ENCODE data around the gene OR52E2. TPM values are rescaled to one million over a fixed set of nuclear protein-coding genes. Genes with fewer than 3 reads are reported as not detected.
"Not testable (repeated sequence)": the region's sequence is repeated elsewhere in the genome, so short reads cannot be mapped to it uniquely, and the experiment has no call there.

OR52E2 gene
- total RNA-seq = not detected
- long read RNA-seq = 0 reads

GRCh38 chr11:5059391-5059790 is at the start of gene OR52E2:
OR52E2 (minus strand) TSS chr11:5059627; CDS start chr11:5059627, 0 bp downstream.
- intact Hi-C loops (cut with DNase I) = no loop called here
- ATAC-seq = no peak
- no peak for DNase-seq

- DNase-seq = no peak
- intact Hi-C loops (cut with DNase I) = no loop called here
These were observed 47.9 kb upstream of the OR52E2 start for GRCh38 chr11:5107285-5107684.

DNA sequence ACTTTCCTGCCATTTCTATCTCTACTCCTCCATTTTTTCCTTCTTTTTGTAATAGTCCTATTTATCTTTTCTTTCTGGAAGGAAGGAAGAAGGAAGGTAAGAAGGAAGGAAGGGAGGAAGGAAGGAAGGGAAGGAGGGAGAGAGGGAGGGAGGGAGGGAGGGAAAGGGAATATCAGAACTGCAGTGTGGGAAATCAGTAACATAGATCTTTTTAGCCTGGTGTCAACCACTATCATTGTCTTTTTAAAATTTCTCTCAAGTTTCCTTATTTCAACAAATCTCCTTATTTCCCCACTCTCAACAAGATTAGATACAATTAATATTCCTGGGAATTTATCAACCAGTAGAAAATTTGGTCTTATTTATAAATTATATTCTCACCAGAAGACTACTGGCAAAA is 43.6 kb upstream of the OR52E2 start:
- intact Hi-C loops (cut with DNase I) = no loop called here
- DNase-seq (no peak), ATAC-seq (no peak)

More at GRCh38 chr11:5107285-5107684, 47.9 kb upstream of the OR52E2 start:
- no peak for ATAC-seq

- no peak for DNase-seq
- ATAC-seq = no peak
- intact Hi-C loops (cut with DNase I) = no loop called here
These were observed 42.8 kb upstream of the OR52E2 start for GRCh38 chr11:5102246-5102645.

DNA sequence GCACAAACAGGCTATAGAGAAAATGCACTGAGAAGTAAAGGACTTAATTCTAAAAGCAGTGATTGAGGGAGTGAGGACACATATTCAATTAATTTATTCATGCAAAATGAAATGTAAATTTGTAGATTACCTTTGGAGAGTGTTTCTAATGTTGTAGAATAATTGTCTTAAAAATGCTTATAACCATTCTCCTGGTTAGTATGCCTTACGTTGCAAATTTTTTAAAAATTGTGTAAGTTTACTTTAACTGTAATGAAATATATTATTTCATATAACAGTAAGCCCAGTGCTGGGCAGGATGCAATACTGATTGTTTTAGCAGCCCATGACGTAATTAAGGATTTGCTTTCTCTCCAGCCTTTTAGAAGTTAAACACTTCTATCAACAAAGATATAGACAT is 36.6 kb upstream of the OR52E2 start:
- no peak for DNase-seq
- no peak for ATAC-seq
- intact Hi-C loops (cut with DNase I) = no loop called here

DNA sequence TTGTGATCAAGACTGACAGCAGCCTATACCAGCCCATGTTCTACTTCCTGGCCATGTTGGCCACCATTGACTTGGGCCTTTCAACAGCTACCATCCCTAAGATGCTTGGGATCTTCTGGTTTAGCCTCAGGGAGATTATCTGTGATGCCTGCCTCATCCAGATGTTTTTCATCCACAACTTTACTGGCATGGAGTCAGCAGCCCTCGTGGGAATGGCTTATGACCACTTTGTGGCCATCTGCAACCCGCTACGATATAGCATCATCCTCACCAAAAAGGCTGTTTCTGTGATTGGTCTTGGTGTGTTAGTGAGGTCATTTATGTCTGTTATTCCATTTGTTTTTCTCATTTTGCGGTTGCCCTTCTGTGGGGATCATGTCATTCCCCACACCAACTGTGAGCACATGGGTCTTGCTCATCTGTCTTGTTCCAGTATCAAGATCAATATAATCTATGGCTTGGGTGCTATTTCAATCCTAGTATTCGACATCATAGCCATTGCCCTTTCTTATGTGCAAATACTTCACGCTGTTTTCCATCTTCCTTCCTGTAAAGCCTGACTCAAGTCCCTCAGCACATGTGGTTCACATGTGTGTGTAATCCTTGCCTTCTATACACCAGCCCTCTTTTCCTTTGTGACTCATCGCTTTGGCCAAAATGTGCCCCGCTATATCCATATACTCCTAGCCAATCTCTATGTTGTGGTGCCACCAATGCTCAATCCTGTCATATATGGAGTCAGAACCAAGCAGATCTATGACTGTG is 33.6 kb upstream of the OR52E2 start:
- DNase-seq = no peak
- no peak for ATAC-seq
- intact Hi-C loops (cut with DNase I) = no loop called here

DNA sequence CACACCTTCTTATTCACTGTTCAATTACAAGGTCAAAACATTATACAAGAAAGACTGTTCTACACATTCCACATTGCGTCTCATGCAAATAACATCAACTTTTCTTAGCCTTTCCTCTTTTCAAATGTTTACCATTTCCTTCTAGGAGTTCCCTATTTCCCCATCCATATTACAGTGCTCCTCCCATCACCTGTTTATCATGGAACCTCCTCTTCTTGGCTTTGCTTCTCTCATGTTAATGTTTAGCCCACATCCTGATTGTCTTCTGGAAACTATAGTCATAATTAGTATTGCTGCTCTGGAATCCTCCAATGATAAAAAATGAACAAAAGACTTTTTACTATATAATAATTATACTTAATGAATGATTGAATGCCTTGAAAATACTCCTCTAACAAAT is 31.2 kb upstream of the OR52E2 start:
- ATAC-seq = no peak
- DNase-seq = no peak
- intact Hi-C loops (cut with DNase I) = no loop called here

- intact Hi-C loops (cut with DNase I) = no loop called here
- DNase-seq (no peak), ATAC-seq (no peak)
These were observed 29.1 kb upstream of the OR52E2 start for GRCh38 chr11:5088556-5088955.

DNA sequence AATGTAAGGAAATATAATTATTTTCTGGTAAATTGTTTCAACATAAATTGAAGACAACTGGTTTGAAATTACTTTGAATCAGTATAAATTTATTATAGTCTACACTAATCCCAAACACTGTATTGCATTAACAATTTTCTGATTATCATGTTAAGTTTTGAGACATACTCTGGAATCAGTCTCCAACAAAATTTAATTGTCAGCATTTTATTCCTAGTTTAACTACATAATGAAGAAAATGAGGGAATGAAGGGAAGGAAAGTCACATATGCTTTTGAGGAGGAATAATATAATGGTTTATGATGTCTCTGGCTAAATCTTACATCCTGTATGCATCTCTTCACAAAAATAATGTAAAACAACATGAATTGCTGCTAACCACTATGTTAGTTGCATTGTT is 24.2 kb upstream of the OR52E2 start:
- intact Hi-C loops (cut with DNase I) = no loop called here
- no peak for DNase-seq
- no peak for ATAC-seq

- intact Hi-C loops (cut with DNase I) = no loop called here
- DNase-seq = no peak
- no peak for ATAC-seq
These were observed 22.0 kb upstream of the OR52E2 start for GRCh38 chr11:5081405-5081804.

DNA sequence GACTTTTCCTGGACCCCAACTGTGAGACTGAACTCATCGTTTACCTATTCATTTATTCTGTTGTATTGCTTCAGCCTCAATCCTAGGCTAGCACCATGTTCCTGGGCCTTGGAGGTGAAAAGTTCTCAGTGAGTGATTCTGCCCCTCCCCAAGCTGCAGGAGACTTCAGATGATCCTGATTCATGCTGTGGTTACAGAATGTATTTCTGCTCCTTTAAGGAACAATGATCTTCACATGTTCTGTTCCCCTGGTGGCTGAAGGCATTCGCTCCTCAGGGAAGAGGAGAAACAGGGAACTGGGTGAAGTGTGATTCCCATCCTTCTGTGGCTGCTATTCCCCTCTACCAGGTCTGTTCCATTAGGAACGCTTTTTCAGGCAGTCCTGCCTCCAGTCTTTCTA is 12.4 kb upstream of the OR52E2 start:
- DNase-seq (no peak), ATAC-seq (peak in 1 of 2 donors; percentile 44)
- intact Hi-C loops (cut with DNase I) = no loop called here

DNA sequence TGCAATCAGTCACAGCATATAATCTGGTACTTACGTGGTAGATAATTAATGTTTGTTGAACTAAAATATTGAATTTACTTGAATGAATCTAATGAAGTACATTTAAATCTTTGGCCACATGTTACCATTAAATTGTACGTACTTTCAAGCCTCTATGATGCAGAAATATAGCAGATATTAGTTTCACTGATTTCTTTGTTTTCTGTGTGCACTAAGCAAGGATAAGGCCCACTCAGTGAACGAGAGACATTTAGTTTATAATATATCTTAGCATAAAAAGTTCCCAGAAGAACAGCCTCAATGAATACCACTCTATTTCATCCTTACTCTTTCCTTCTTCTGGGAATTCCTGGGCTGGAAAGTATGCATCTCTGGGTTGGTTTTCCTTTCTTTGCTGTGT is 9.8 kb upstream of the OR52E2 start, which contains the start of gene OR52E1:
Gene OR52E1 (plus strand): TSS at position 301 of the 400 bp plus-strand sequence.
- ATAC-seq = no peak
- intact Hi-C loops (cut with DNase I) = no loop called here

GRCh38 chr11:5065027-5065426 is 5.6 kb upstream of the OR52E2 start:
- ATAC-seq (no peak), DNase-seq (no peak)
- intact Hi-C loops (cut with DNase I) = no loop called here

More for the DNA sequence above, 9.8 kb upstream of the OR52E2 start, which contains the start of gene OR52E1:
- DNase-seq = no peak

- DNase-seq; ATAC-seq; intact Hi-C loops (cut with DNase I): not testable (repeated sequence)
These were observed 748 bp downstream of the OR52E2 start for GRCh38 chr11:5058679-5059078.

- ATAC-seq (no peak), DNase-seq (no peak)
- intact Hi-C loops (cut with DNase I) = no loop called here
These were observed 12.6 kb downstream of the OR52E2 start for GRCh38 chr11:5046754-5047330.

DNA sequence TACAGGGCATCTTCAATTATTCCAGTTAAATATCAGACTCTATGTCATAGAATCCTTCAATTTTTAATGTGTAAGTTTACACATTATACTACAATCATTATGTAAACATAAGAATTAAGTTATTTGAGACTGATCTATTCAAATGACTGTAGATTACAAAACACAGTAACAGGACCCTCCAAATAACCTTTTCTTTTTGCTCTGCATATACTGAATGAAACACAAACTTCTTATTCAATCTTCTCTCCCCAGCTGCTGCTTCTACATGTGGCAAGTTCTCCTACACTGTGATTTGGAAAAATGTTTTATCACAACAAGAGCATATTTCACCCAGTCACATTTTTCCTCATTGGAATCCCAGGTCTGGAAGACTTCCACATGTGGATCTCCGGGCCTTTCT is 13.2 kb downstream of the OR52E2 start, which contains the start of gene OR52J3:
Gene OR52J3 (plus strand): TSS at position 301 of the 400 bp plus-strand sequence. CDS start 0 bp downstream, at position 301.
- intact Hi-C loops (cut with DNase I) = no loop called here
- DNase-seq (no peak), ATAC-seq (no peak)

- no peak for DNase-seq
- intact Hi-C loops (cut with DNase I) = no loop called here
- ATAC-seq = no peak
These were observed 16.0 kb downstream of the OR52E2 start for GRCh38 chr11:5043380-5043779.

GRCh38 chr11:5042091-5042490 is 17.3 kb downstream of the OR52E2 start:
- DNase-seq = no peak
- ATAC-seq = no peak
- intact Hi-C loops (cut with DNase I) = no loop called here

GRCh38 chr11:5040876-5041275 is 18.6 kb downstream of the OR52E2 start:
- intact Hi-C loops (cut with DNase I) = no loop called here

DNA sequence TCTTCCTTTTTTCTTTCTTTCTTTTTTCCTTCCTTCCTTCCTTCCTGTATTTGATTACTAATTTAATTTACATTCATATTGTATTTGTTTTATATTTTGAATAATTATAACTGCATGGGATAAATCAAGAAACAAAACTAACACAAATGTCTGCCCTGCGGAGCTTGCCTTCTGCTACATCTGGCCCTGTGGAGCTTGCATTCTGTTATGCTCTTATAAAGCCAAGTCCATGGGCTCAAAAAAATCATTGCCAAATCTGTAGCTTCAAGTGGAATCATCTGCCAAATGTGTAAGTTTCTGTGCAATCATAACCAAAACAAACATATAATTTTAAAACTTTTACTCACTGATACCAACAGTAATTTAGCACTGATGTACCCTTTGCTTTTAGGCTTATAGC is 21.1 kb downstream of the OR52E2 start:
- ATAC-seq (no peak), DNase-seq (no peak)
- intact Hi-C loops (cut with DNase I) = no loop called here

More at GRCh38 chr11:5040876-5041275, 18.6 kb downstream of the OR52E2 start:
- DNase-seq (no peak), ATAC-seq (no peak)

GRCh38 chr11:5037926-5038325 is 21.5 kb downstream of the OR52E2 start:
- ATAC-seq (no peak), DNase-seq (no peak)
- intact Hi-C loops (cut with DNase I) = no loop called here

Data from left cardiac atrium (tissue), 4 donors.